GM12891 (cell line): ENCODE results near the gene NTNG1.

Experiments used
- DNase-seq: peaks from one replicate; pipeline ENCODE4 v3.0.0; 2011; ENCODE audit warnings: low spot score; ENCODE audit not compliant: insufficient read length
- FAIRE-seq: peaks from 2 replicates; lab custom pipeline; 2011; peaks lifted over from hg19 to GRCh38; lab: Jason Lieb, UNC
- PAX5 ChIP-seq: IDR thresholded peaks from 2 replicates; pipeline ENCODE4 v1.6.1; 2011; ENCODE audit warnings: low read length, moderate library complexity, mild to moderate bottlenecking; ENCODE audit not compliant: insufficient read depth, severe bottlenecking
- POLR2A ChIP-seq: IDR thresholded peaks from 2 replicates; pipeline ENCODE4 v1.6.1; 2011; ENCODE audit warnings: low read depth, low read length, control low read depth
- POLR2AphosphoS5 ChIP-seq: IDR thresholded peaks from 2 replicates; pipeline ENCODE4 v1.6.1; 2011; ENCODE audit warnings: low read depth, low read length, control low read depth
- POU2F2 ChIP-seq: IDR thresholded peaks from 2 replicates; pipeline ENCODE4 v1.6.1; 2011; ENCODE audit warnings: low read depth, mild to moderate bottlenecking, control low read depth, low read length, moderate library complexity
- SPI1 ChIP-seq: IDR thresholded peaks from 2 replicates; pipeline ENCODE4 v1.6.1; 2011; ENCODE audit warnings: low read depth, low read length, control low read depth
- TAF1 ChIP-seq: IDR thresholded peaks from 2 replicates; pipeline ENCODE4 v1.6.1; 2011; ENCODE audit warnings: low read depth, low read length, control low read depth

Gene NTNG1

GRCh38 chr1:107404756-107405155, 263.9 kb downstream of the NTNG1 start:
- DNase-seq (no peak), FAIRE-seq (no peak)
- TF ChIP-seq PAX5 = no peak
- no peak for TF ChIP-seq POLR2AphosphoS5

- DNase-seq (no peak), FAIRE-seq (no peak)
- peak; percentile 51 for TF ChIP-seq SPI1
- TF ChIP-seq PAX5 = no peak
- no peak for TF ChIP-seq POLR2AphosphoS5
- no peak for TF ChIP-seq POU2F2
Observed at GRCh38 chr1:107405236-107405635, 264.4 kb downstream of the NTNG1 start.

- no peak for DNase-seq
- FAIRE-seq = no peak
- TF ChIP-seq POLR2A = no peak
- no peak for TF ChIP-seq POU2F2
Observed at GRCh38 chr1:107407011-107407410, 266.2 kb downstream of the NTNG1 start.

GRCh38 chr1:107413546-107413945, 272.7 kb downstream of the NTNG1 start:
- TF ChIP-seq POLR2AphosphoS5 = no peak
- TF ChIP-seq TAF1 = no peak
- TF ChIP-seq SPI1 = no peak
- TF ChIP-seq POU2F2 = no peak
- TF ChIP-seq POLR2A = no peak
- no peak for TF ChIP-seq PAX5
- FAIRE-seq (no peak), DNase-seq (no peak)

- no peak for FAIRE-seq
- no peak for TF ChIP-seq POU2F2
- DNase-seq = no peak
Observed at GRCh38 chr1:107413951-107414350, 273.1 kb downstream of the NTNG1 start.

GRCh38 chr1:107414550-107414949, 273.7 kb downstream of the NTNG1 start:
- TF ChIP-seq PAX5 (no peak), POLR2AphosphoS5 (no peak), POU2F2 (no peak), SPI1 (no peak), TAF1 (no peak), POLR2A (no peak)
- no peak for DNase-seq
- no peak for FAIRE-seq

- TF ChIP-seq PAX5 = no peak
- TF ChIP-seq SPI1 = no peak
- TF ChIP-seq TAF1 = no peak
- no peak for TF ChIP-seq POU2F2
- DNase-seq = no peak
- FAIRE-seq = no peak
Observed at GRCh38 chr1:107415241-107415640, 274.4 kb downstream of the NTNG1 start.

- no peak for DNase-seq
- TF ChIP-seq TAF1 (no peak), POLR2A (no peak), SPI1 (no peak), POU2F2 (no peak), POLR2AphosphoS5 (no peak), PAX5 (no peak)
- FAIRE-seq = no peak
Observed at GRCh38 chr1:107419003-107419402, 278.2 kb downstream of the NTNG1 start.

- TF ChIP-seq POLR2A = no peak
- no peak for TF ChIP-seq POU2F2
- no peak for TF ChIP-seq SPI1
- TF ChIP-seq PAX5 = no peak
- no peak for TF ChIP-seq POLR2AphosphoS5
- TF ChIP-seq TAF1 = no peak
- no peak for DNase-seq
- FAIRE-seq = no peak
Observed at GRCh38 chr1:107422901-107423300, 282.1 kb downstream of the NTNG1 start.

GRCh38 chr1:107430540-107431228, 289.8 kb downstream of the NTNG1 start:
- DNase-seq = no peak
- TF ChIP-seq PAX5 (no peak), POU2F2 (no peak), SPI1 (no peak), TAF1 (no peak), POLR2A (no peak), POLR2AphosphoS5 (no peak)
- peak; percentile 83 for FAIRE-seq

GRCh38 chr1:107432108-107432507, 291.3 kb downstream of the NTNG1 start:
- peak; percentile 13 for FAIRE-seq
- no peak for TF ChIP-seq POU2F2
- DNase-seq = no peak

GRCh38 chr1:107433068-107433467, 292.2 kb downstream of the NTNG1 start:
- DNase-seq (no peak), FAIRE-seq (no peak)
- no peak for TF ChIP-seq TAF1
- no peak for TF ChIP-seq SPI1
- TF ChIP-seq PAX5 = no peak
- no peak for TF ChIP-seq POLR2AphosphoS5
- no peak for TF ChIP-seq POLR2A
- TF ChIP-seq POU2F2 = no peak
